ENCODE measurements around the gene SIRPG.
"Not testable (repeated sequence)": the region's sequence is repeated elsewhere in the genome, so short reads cannot be mapped to it uniquely, and the experiment has no call there.

The SIRPG gene

GRCh38 chr20:1623501-1624205 lies 33.9 kb downstream of the SIRPG start:
- Histone ChIP-seq H3K36me3 (ENCODE audit: control insufficient read depth, insufficient read depth, low read length) (no peaks in the 10 kb centered on the region), H3K9me3 (ENCODE audit: control insufficient read depth, low read length) (no peaks in the 10 kb centered on the region), H3K4me3 (ENCODE audit: extremely low read depth, insufficient read depth, low read length, poor library complexity, severe bottlenecking) (no peak overlapping the region), H3K27ac (ENCODE audit: low read depth, low read length, severe bottlenecking) (no peak overlapping the region), H3K4me1 (ENCODE audit: control insufficient read depth, insufficient read depth, low read length, poor library complexity, severe bottlenecking) (no peaks in the 10 kb centered on the region)
- WGBS, 2 experiments (ENCODE audit: insufficient coverage in 2 of 2) = 86 to 93% methylated on average over 11 to 12 of the region's 14 CpGs

DNA sequence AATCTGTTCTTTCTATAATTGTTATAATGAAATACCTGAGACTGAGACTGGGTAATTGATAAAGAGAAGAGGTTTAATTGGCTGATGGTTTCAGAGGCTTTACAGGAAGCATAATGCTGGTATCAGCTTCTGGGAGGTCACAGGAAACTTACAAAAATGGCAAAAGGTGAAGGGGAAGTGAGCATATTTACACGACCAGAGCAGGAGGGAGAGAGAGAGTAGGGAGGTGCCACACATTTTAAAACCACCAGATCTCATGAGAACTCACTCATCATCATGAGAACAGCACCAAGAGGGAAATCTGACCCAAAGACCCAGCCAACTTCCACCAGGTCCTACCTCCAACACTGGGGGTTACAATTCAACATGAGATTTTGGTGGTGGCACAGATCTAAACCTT lies 35.1 kb downstream of the SIRPG start:
- Histone ChIP-seq H3K36me3 (ENCODE audit: control insufficient read depth, insufficient read depth, low read length) (no peaks in the 10 kb centered on the region), H3K9me3 (ENCODE audit: control insufficient read depth, low read length) (no peaks in the 10 kb centered on the region), H3K27ac (ENCODE audit: low read depth, low read length, severe bottlenecking) (no peak overlapping the region), H3K4me3 (ENCODE audit: extremely low read depth, insufficient read depth, low read length, poor library complexity, severe bottlenecking) (no peak overlapping the region), H3K4me1 (ENCODE audit: control insufficient read depth, insufficient read depth, low read length, poor library complexity, severe bottlenecking) (no peaks in the 10 kb centered on the region)
- no CpG with 5 or more reads among the region's 1 CpG for WGBS, 2 experiments (ENCODE audit: insufficient coverage in 2 of 2)

DNA sequence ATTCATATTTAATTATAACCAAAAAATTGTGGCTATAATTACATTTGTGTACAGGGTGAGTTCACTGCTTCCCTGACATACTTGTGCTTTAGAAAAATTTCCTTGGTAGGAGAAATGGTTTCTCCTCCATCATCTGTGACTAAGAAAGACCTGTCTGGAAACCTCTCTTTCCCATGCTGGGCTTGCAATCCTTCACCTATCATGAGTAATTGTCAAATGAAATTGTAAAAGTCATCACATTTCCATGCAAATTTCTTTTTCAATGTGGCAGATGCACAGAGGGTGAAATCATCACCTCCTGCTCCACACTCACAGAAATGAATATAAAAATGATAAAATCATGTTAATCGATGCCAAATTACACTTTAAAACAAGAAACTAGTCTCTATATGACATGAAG lies 36.3 kb downstream of the SIRPG start:
- Histone ChIP-seq H3K4me3 (ENCODE audit: extremely low read depth, insufficient read depth, low read length, poor library complexity, severe bottlenecking) (no peak overlapping the region), H3K9me3 (ENCODE audit: control insufficient read depth, low read length) (no peaks in the 10 kb centered on the region), H3K36me3 (ENCODE audit: control insufficient read depth, insufficient read depth, low read length) (no peaks in the 10 kb centered on the region), H3K4me1 (ENCODE audit: control insufficient read depth, insufficient read depth, low read length, poor library complexity, severe bottlenecking) (no peaks in the 10 kb centered on the region), H3K27ac (ENCODE audit: low read depth, low read length, severe bottlenecking) (no peak overlapping the region)
- no CpG with 5 or more reads among the region's 1 CpG for WGBS, 2 experiments (ENCODE audit: insufficient coverage in 2 of 2)

GRCh38 chr20:1619861-1620444 lies 37.6 kb downstream of the SIRPG start, which contains the start of gene SIRPB1:
Gene SIRPB1 (minus strand): TSS chr20:1620009. CDS start chr20:1619944, 65 bp downstream.
- Histone ChIP-seq H3K36me3 (ENCODE audit: control insufficient read depth, insufficient read depth, low read length) (no peaks in the 10 kb centered on the region), H3K4me1 (ENCODE audit: control insufficient read depth, insufficient read depth, low read length, poor library complexity, severe bottlenecking) (no peaks in the 10 kb centered on the region), H3K9me3 (ENCODE audit: control insufficient read depth, low read length) (no peaks in the 10 kb centered on the region), H3K4me3 (ENCODE audit: extremely low read depth, insufficient read depth, low read length, poor library complexity, severe bottlenecking) (no peak within 1 kb of the TSS), H3K27ac (ENCODE audit: low read depth, low read length, severe bottlenecking) (no peak within 1 kb of the TSS)
- WGBS, 2 experiments (ENCODE audit: insufficient coverage in 2 of 2) = 82 to 91% methylated on average over 4 to 5 of the region's 5 CpGs

- no peaks in the 10 kb centered on the region for H3K9me3 ChIP-seq (ENCODE audit: control insufficient read depth, low read length)
- H3K4me1 ChIP-seq (ENCODE audit: control insufficient read depth, insufficient read depth, low read length, poor library complexity, severe bottlenecking) = no peaks in the 10 kb centered on the region
- H3K4me3 ChIP-seq (ENCODE audit: extremely low read depth, insufficient read depth, low read length, poor library complexity, severe bottlenecking) = no peak overlapping the region
- H3K27ac ChIP-seq (ENCODE audit: low read depth, low read length, severe bottlenecking) = no peak overlapping the region
- no peaks in the 10 kb centered on the region for H3K36me3 ChIP-seq (ENCODE audit: control insufficient read depth, insufficient read depth, low read length)
Observed at GRCh38 chr20:1618954-1619540, 38.5 kb downstream of the SIRPG start.

- Histone ChIP-seq H3K27ac (ENCODE audit: low read depth, low read length, severe bottlenecking) (no peak overlapping the region), H3K9me3 (ENCODE audit: control insufficient read depth, low read length) (no peaks in the 10 kb centered on the region), H3K4me1 (ENCODE audit: control insufficient read depth, insufficient read depth, low read length, poor library complexity, severe bottlenecking) (no peaks in the 10 kb centered on the region), H3K4me3 (ENCODE audit: extremely low read depth, insufficient read depth, low read length, poor library complexity, severe bottlenecking) (no peak overlapping the region), H3K36me3 (ENCODE audit: control insufficient read depth, insufficient read depth, low read length) (no peaks in the 10 kb centered on the region)
Observed at GRCh38 chr20:1618479-1618878, 39.1 kb downstream of the SIRPG start.

- H3K4me1 ChIP-seq (ENCODE audit: control insufficient read depth, insufficient read depth, low read length, poor library complexity, severe bottlenecking) = no peaks in the 10 kb centered on the region
- no peaks in the 10 kb centered on the region for H3K36me3 ChIP-seq (ENCODE audit: control insufficient read depth, insufficient read depth, low read length)
- H3K9me3 ChIP-seq (ENCODE audit: control insufficient read depth, low read length) = no peaks in the 10 kb centered on the region
- no peak overlapping the region for H3K27ac ChIP-seq (ENCODE audit: low read depth, low read length, severe bottlenecking)
- no peak overlapping the region for H3K4me3 ChIP-seq (ENCODE audit: extremely low read depth, insufficient read depth, low read length, poor library complexity, severe bottlenecking)
Observed at GRCh38 chr20:1616858-1617434, 40.6 kb downstream of the SIRPG start.

- not testable (repeated sequence) for H3K27ac ChIP-seq (ENCODE audit: low read depth, low read length, severe bottlenecking); H3K9me3 ChIP-seq (ENCODE audit: control insufficient read depth, low read length); H3K4me1 ChIP-seq (ENCODE audit: control insufficient read depth, insufficient read depth, low read length, poor library complexity, severe bottlenecking); H3K4me3 ChIP-seq (ENCODE audit: extremely low read depth, insufficient read depth, low read length, poor library complexity, severe bottlenecking); H3K36me3 ChIP-seq (ENCODE audit: control insufficient read depth, insufficient read depth, low read length)
- WGBS, 2 experiments (ENCODE audit: insufficient coverage in 2 of 2) = no CpG with 5 or more reads among the region's 5 CpGs
Observed at GRCh38 chr20:1610404-1610803, 47.2 kb downstream of the SIRPG start.

DNA sequence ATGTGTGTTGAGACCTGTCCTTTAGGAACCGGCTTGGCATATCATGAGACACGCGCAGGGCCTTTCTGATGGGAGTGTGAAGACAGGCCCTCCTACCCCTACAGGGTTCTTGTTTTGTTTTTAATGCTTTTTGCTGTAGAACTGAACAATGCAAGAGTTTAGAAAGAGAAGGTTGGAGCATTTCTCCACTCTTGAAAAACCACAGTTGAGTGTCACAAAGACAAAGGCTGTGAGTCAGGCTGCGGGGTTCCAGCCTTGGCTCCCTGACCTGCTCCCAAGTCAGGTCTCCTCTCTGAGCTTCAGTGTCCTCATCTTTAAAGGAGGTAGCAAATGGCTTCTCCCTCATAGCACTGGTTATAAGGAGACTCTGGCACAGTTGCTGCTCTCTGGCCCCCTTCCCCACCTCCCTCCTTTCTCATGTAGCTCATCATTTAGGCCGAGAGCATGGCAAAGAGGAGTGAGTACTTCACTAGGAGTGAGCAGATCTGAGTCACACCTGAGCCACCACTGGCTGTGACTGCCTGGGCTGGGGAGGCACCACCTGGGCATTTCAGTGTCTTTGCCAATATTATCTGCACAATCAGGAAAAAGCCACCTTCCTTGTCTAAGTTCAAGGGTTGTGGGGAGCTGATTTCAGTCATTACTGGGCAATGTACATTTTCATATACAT lies 48.8 kb downstream of the SIRPG start:
- not testable (repeated sequence) for H3K36me3 ChIP-seq (ENCODE audit: control insufficient read depth, insufficient read depth, low read length)
- WGBS, 2 experiments (ENCODE audit: insufficient coverage in 2 of 2) = no CpG with 5 or more reads among the region's 5 CpGs

DNA sequence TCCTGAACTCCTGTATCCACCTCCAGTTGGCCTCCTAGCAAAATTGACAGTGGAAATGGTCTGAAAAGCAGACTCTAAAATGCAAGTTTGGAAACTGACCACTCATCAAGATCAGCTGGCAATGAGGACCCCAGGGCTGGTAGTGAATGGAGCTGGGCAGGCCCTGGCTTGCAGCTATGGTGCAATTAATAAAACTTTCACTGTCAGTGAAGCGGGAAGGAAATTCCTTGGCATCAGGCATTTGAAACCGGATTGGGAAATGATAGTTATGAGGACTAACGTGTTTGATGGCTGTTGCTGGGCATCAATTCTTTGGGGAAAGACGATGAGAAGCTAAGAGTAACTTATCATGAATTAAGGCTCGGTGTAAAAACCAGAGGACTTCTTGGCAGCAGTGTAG lies 56.8 kb downstream of the SIRPG start:
- Histone ChIP-seq H3K36me3 (ENCODE audit: control insufficient read depth, insufficient read depth, low read length) (no peaks in the 10 kb centered on the region), H3K4me3 (ENCODE audit: extremely low read depth, insufficient read depth, low read length, poor library complexity, severe bottlenecking) (no peak overlapping the region), H3K4me1 (ENCODE audit: control insufficient read depth, insufficient read depth, low read length, poor library complexity, severe bottlenecking) (no peaks in the 10 kb centered on the region), H3K27ac (ENCODE audit: low read depth, low read length, severe bottlenecking) (no peak overlapping the region), H3K9me3 (ENCODE audit: control insufficient read depth, low read length) (no peaks in the 10 kb centered on the region)
- WGBS, 2 experiments (ENCODE audit: insufficient coverage in 2 of 2) = no CpG with 5 or more reads among the region's 5 CpGs

More for the DNA sequence above, 48.8 kb downstream of the SIRPG start:
- not testable (repeated sequence) for H3K4me3 ChIP-seq (ENCODE audit: extremely low read depth, insufficient read depth, low read length, poor library complexity, severe bottlenecking); H3K27ac ChIP-seq (ENCODE audit: low read depth, low read length, severe bottlenecking); H3K4me1 ChIP-seq (ENCODE audit: control insufficient read depth, insufficient read depth, low read length, poor library complexity, severe bottlenecking); H3K9me3 ChIP-seq (ENCODE audit: control insufficient read depth, low read length)

All from mesodermal cell (in vitro differentiated cells).